ENCODE results near the gene BEX3.

- TF ChIP-seq EZH2 (IDR thresholded peaks at IDR 0.05) (no peak), POLR2AphosphoS5 (IDR thresholded peaks at IDR 0.05; ENCODE audit: borderline replicate concordance, low read depth, low read length) (no peak)
Observed at GRCh38 chrX:103360092-103360491, 16.2 kb upstream of the BEX3 start.

Data from SK-N-MC (cell line).